Fibroblast of lung (primary cell): ENCODE data around the gene GTF3C1. TPM values are rescaled to one million over a fixed set of nuclear protein-coding genes. Genes with fewer than 3 reads are reported as not detected.

Experiments
- DNase-seq, 2 donors: peaks; one replicate each; pipeline versions ENCODE4 v3.0.0 to v3.0.0-alpha.2; 2010; ENCODE audit warnings: low read depth in 2 of 2
- H2AFZ ChIP-seq: 2 replicates; pipeline ENCODE4 v1.5.1; 2012; ENCODE audit warnings: low read length, control low read depth, inconsistent platforms
- H3K27ac ChIP-seq: 2 replicates; pipeline ENCODE4 v1.5.1; 2011; ENCODE audit warnings: low read length, control low read depth; ENCODE audit not compliant: insufficient read depth
- H3K27me3 ChIP-seq: 2 replicates; pipeline ENCODE4 v1.5.1; 2011; ENCODE audit warnings: mild to moderate bottlenecking, low read length; ENCODE audit not compliant: control insufficient read depth, insufficient read depth
- H3K36me3 ChIP-seq: 2 replicates; pipeline ENCODE4 v1.5.1; 2011; ENCODE audit warnings: low read length; ENCODE audit not compliant: control insufficient read depth, insufficient read depth
- H3K4me1 ChIP-seq: 2 replicates; pipeline ENCODE4 v1.5.1; 2011; ENCODE audit warnings: low read length; ENCODE audit not compliant: control insufficient read depth, insufficient read depth; ENCODE audit errors: extremely low read depth
- H3K4me2 ChIP-seq: 2 replicates; pipeline ENCODE4 v1.5.1; 2011; ENCODE audit warnings: low read length, control low read depth; ENCODE audit not compliant: insufficient read depth; ENCODE audit errors: extremely low read depth
- H3K4me3 ChIP-seq, 4 experiments: fragments of 200-600 bp in 1 of 4; sonication (generic) in 1 of 4; replicated peaks in 1 of 4; 2 replicates each; pipeline ENCODE4 v1.5.1; 2011 to 2016; ENCODE audit warnings: low read length in 4 of 4, low read depth in 3 of 4, mild to moderate bottlenecking in 3 of 4, control low read depth in 2 of 4, inconsistent platforms in 1 of 4, mixed read lengths in 1 of 4; ENCODE audit not compliant: insufficient read depth in 1 of 4; ENCODE audit errors: control extremely low read depth in 1 of 4
- H3K79me2 ChIP-seq: 2 replicates; pipeline ENCODE4 v1.5.1; 2012; ENCODE audit warnings: mild to moderate bottlenecking, low read length, inconsistent platforms; ENCODE audit not compliant: control insufficient read depth, insufficient read depth
- H3K9ac ChIP-seq: 2 replicates; pipeline ENCODE4 v1.5.1; 2011; ENCODE audit warnings: mild to moderate bottlenecking, low read length, control low read depth; ENCODE audit not compliant: insufficient read depth
- H3K9me3 ChIP-seq: 2 replicates; pipeline ENCODE4 v1.5.1; 2012; ENCODE audit warnings: low read depth, low read length; ENCODE audit not compliant: control insufficient read depth, insufficient read depth
- H4K20me1 ChIP-seq: 2 replicates; pipeline ENCODE4 v1.5.1; 2011; ENCODE audit warnings: low read length; ENCODE audit not compliant: control insufficient read depth, insufficient read depth; ENCODE audit errors: extremely low read depth
- CTCF ChIP-seq, 2 donors: IDR thresholded peaks in 1 of 2; conservative IDR thresholded peaks in 1 of 2; 1 replicate in 1 of 2; 2 replicates in 1 of 2; pipeline ENCODE4 v1.5.1; 2011 to 2012; ENCODE audit warnings: low read length in 2 of 2, control low read depth in 1 of 2, inconsistent platforms in 1 of 2, low read depth in 1 of 2, mild to moderate bottlenecking in 1 of 2
- EZH2 ChIP-seq: IDR thresholded peaks from 2 replicates; pipeline ENCODE4 v1.5.1; 2012; ENCODE audit warnings: low read length, control low read depth, mild to moderate bottlenecking; ENCODE audit errors: missing control alignments
- polyA plus RNA-seq, 2 donors: library from polyadenylated mRNA; depleted of rRNA in 1 of 2; stranded (reverse) in 1 of 2; unstranded in 1 of 2; fragments of >200 nt; gene quantifications; 2 replicates each; pipeline ENCODE4 v1.2.1, GENCODE V29; 2011 to 2012; ENCODE audit warnings: missing spikeins in 1 of 2
- total RNA-seq: library from RNA; depleted of rRNA; stranded (reverse); fragments of >200 nt; gene quantifications from 2 replicates; pipeline ENCODE4 v1.2.1, GENCODE V29; 2014

Gene GTF3C1
- total and polyA plus RNA-seq, 2 donors (not counting 1 experiment from before 2014, with no cell fraction given): 20.1 to 75.3 TPM

- Histone ChIP-seq H3K9ac (no peak overlapping the region), H2AFZ (no peak overlapping the region), H3K27me3 (no peaks in the 10 kb centered on the region), H3K4me2 (no peak overlapping the region), H3K79me2 (no peaks in the 10 kb centered on the region), H3K36me3 (peaks cover 31% of the 10 kb centered on the region), H3K4me3 (no peak overlapping the region), H3K4me1 (peaks cover 4% of the 10 kb centered on the region), H4K20me1 (no peaks in the 10 kb centered on the region), H3K27ac (no peak overlapping the region), H3K9me3 (no peaks in the 10 kb centered on the region)
- DNase-seq: no peak
- TF ChIP-seq EZH2 (no peak), CTCF (conservative IDR thresholded peaks at IDR 0.05 in 1 of 2, IDR thresholded peaks at IDR 0.05 in 1 of 2; ENCODE audit: low read depth in 1 of 2, low read length in 2 of 2) (no peak)
Observed at GRCh38 chr16:27462846-27463682, 86.6 kb downstream of the GTF3C1 start.

GRCh38 chr16:27462200-27462845 is 87.4 kb downstream of the GTF3C1 start:
- H3K27ac ChIP-seq: no peak overlapping the region

More at GRCh38 chr16:27462200-27462845, 87.4 kb downstream of the GTF3C1 start:
- no peak for DNase-seq
- TF ChIP-seq EZH2 (no peak), CTCF (conservative IDR thresholded peaks at IDR 0.05 in 1 of 2, IDR thresholded peaks at IDR 0.05 in 1 of 2; ENCODE audit: low read depth in 1 of 2, low read length in 2 of 2) (no peak)
- H2AFZ ChIP-seq: no peak overlapping the region
- H3K79me2 ChIP-seq: no peaks in the 10 kb centered on the region
- H3K27me3 ChIP-seq: no peaks in the 10 kb centered on the region
- H3K36me3 ChIP-seq: peaks cover 31% of the 10 kb centered on the region
- H3K4me3 ChIP-seq: no peak overlapping the region
- H3K9ac ChIP-seq: no peak overlapping the region
- peaks cover 4% of the 10 kb centered on the region for H3K4me1 ChIP-seq
- H3K9me3 ChIP-seq: no peaks in the 10 kb centered on the region
- H3K4me2 ChIP-seq: no peak overlapping the region
- H4K20me1 ChIP-seq: no peaks in the 10 kb centered on the region
